AG09309 (cell line): ENCODE data around the gene TEFM.

Source experiments
- DNase-seq: peaks from one replicate; pipeline ENCODE4 v3.0.0-alpha.2; 2010; ENCODE audit warnings: low read depth
- H3K4me3 ChIP-seq: 2 replicates; pipeline ENCODE4 v1.5.1; 2011; ENCODE audit warnings: mild to moderate bottlenecking, low read depth, low read length, moderate library complexity; ENCODE audit not compliant: control insufficient read depth
- TF ChIP-seq, protein P1 (sequence below): IDR thresholded peaks from 2 replicates; pipeline ENCODE4 v1.5.1; 2011; ENCODE audit warnings: mild to moderate bottlenecking, low read depth, low read length, inconsistent platforms; ENCODE audit not compliant: insufficient read depth, control insufficient read depth; ENCODE audit errors: missing control alignments

Gene TEFM

GRCh38 chr17:30858556-30859250 lies 47.3 kb downstream of the TEFM start:
- H3K4me3 ChIP-seq, result no peak overlapping the region
- no peak for DNase-seq
- TF ChIP-seq, protein P1, sequence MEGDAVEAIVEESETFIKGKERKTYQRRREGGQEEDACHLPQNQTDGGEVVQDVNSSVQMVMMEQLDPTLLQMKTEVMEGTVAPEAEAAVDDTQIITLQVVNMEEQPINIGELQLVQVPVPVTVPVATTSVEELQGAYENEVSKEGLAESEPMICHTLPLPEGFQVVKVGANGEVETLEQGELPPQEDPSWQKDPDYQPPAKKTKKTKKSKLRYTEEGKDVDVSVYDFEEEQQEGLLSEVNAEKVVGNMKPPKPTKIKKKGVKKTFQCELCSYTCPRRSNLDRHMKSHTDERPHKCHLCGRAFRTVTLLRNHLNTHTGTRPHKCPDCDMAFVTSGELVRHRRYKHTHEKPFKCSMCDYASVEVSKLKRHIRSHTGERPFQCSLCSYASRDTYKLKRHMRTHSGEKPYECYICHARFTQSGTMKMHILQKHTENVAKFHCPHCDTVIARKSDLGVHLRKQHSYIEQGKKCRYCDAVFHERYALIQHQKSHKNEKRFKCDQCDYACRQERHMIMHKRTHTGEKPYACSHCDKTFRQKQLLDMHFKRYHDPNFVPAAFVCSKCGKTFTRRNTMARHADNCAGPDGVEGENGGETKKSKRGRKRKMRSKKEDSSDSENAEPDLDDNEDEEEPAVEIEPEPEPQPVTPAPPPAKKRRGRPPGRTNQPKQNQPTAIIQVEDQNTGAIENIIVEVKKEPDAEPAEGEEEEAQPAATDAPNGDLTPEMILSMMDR, result no peak

DNA sequence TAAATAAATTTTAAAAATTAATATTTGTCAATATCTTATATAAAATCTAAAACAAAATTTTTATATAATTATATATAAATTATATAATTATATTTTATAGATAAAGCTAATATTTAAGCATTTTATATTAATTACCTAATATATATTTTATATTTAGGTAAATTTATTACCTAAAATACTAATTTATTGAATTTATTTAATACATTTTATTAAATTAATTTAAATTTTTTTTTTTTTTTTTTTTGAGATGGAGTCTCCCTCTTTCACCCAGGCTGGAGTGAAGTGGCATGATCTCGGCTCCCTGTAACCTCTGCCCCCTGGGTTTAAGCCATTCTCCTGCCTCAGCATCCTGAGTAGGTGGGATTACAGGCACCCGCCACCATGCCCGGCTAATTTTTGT lies 51.9 kb downstream of the TEFM start:
- H3K4me3 ChIP-seq, result no peak overlapping the region
- TF ChIP-seq, protein P1, result no peak
- no peak for DNase-seq
